Activated T-helper 1 cell treated with anti-CD3 and anti-CD28 coated beads, Interleukin-12 subunit alpha, Interleukin-12 subunit beta, Interleukin-2, Interleukin-4 antibody, amounts not matched to agents 30 ng/mL and 10 ng/mL and 1 ng/mL, durations not matched to agents 14 hours and 24 hours and 36 hours (primary cell): ENCODE measurements around the gene SHPK. TPM values are rescaled to one million over a fixed set of nuclear protein-coding genes. Genes with fewer than 3 reads are reported as not detected.

Experiments used
- DNase-seq: peaks from one replicate; pipeline ENCODE4 v3.0.0; 2021; ENCODE audit warnings: low spot score
- H3K27ac Mint-ChIP-seq: one replicate; pipeline ENCODE4 v1.8.0; 2021; ENCODE audit warnings: mild to moderate bottlenecking, mixed read lengths
- H3K27me3 Mint-ChIP-seq: one replicate; pipeline ENCODE4 v1.8.0; 2022; ENCODE audit warnings: mild to moderate bottlenecking, moderate library complexity, mixed read lengths; ENCODE audit not compliant: insufficient read depth
- H3K36me3 Mint-ChIP-seq: one replicate; pipeline ENCODE4 v1.8.0; 2021; ENCODE audit warnings: low read depth, mixed read lengths
- H3K4me1 Mint-ChIP-seq: one replicate; pipeline ENCODE4 v1.8.0; 2021; ENCODE audit warnings: low read depth, mixed read lengths
- H3K4me3 Mint-ChIP-seq: one replicate; pipeline ENCODE4 v1.8.0; 2021; ENCODE audit warnings: mild to moderate bottlenecking, moderate library complexity, mixed read lengths
- H3K9me3 Mint-ChIP-seq: one replicate; pipeline ENCODE4 v1.8.0; 2021; ENCODE audit warnings: mixed read lengths
- intact Hi-C: fragments of 100-400 bp; cut with micrococcal nuclease; formaldehyde crosslinking; loops from one replicate; pipeline ENCODE4 v1.15.1; 2024
- total RNA-seq: library from RNA; stranded (reverse); gene quantifications from 2 replicates; pipeline ENCODE4 v1.2.3, GENCODE V29; 2022

SHPK gene
- total RNA-seq, 1 donor from 2014 or later = 20.0 TPM

- DNase-seq = no peak
- Mint-ChIP-seq H3K4me1 (no peaks in the 10 kb centered on the region), H3K27ac (no peak overlapping the region), H3K27me3 (no peaks in the 10 kb centered on the region), H3K36me3 (peaks cover 1% of the 10 kb centered on the region), H3K4me3 (no peak overlapping the region), H3K9me3 (no peaks in the 10 kb centered on the region)
- intact Hi-C loops = no loop called here
These were observed 20.9 kb upstream of the SHPK start for GRCh38 chr17:3656755-3657587.

GRCh38 chr17:3656353-3656752, 20.3 kb upstream of the SHPK start:
- no peak for DNase-seq
- intact Hi-C loops = no loop called here
- H3K36me3 Mint-ChIP-seq = peaks cover 1% of the 10 kb centered on the region
- no peaks in the 10 kb centered on the region for H3K4me1 Mint-ChIP-seq
- no peak overlapping the region for H3K4me3 Mint-ChIP-seq
- H3K27ac Mint-ChIP-seq = no peak overlapping the region
- no peaks in the 10 kb centered on the region for H3K27me3 Mint-ChIP-seq
- no peaks in the 10 kb centered on the region for H3K9me3 Mint-ChIP-seq

GRCh38 chr17:3655766-3656165, 19.7 kb upstream of the SHPK start:
- H3K9me3 Mint-ChIP-seq = no peaks in the 10 kb centered on the region
- intact Hi-C loops = no loop called here
- DNase-seq = no peak
- H3K4me1 Mint-ChIP-seq = no peaks in the 10 kb centered on the region
- no peak overlapping the region for H3K4me3 Mint-ChIP-seq
- no peak overlapping the region for H3K27ac Mint-ChIP-seq
- H3K27me3 Mint-ChIP-seq = no peaks in the 10 kb centered on the region
- peaks cover 1% of the 10 kb centered on the region for H3K36me3 Mint-ChIP-seq

GRCh38 chr17:3647769-3648555, 11.9 kb upstream of the SHPK start:
- no peak for DNase-seq
- intact Hi-C loops = loop anchor here (1.0 kb wide), 1 partner anchor 46 kb away; no protein-coding TSS in a partner anchor
- H3K36me3 Mint-ChIP-seq = peaks cover 28% of the 10 kb centered on the region

GRCh38 chr17:3647251-3647650, 11.2 kb upstream of the SHPK start:
- intact Hi-C loops = no loop called here
- no peak overlapping the region for H3K27ac Mint-ChIP-seq
- no peaks in the 10 kb centered on the region for H3K9me3 Mint-ChIP-seq

More at GRCh38 chr17:3647769-3648555, 11.9 kb upstream of the SHPK start:
- H3K27me3 Mint-ChIP-seq = no peaks in the 10 kb centered on the region
- H3K27ac Mint-ChIP-seq = no peak overlapping the region
- no peak overlapping the region for H3K4me3 Mint-ChIP-seq
- peaks cover 16% of the 10 kb centered on the region for H3K4me1 Mint-ChIP-seq
- H3K9me3 Mint-ChIP-seq = no peaks in the 10 kb centered on the region

GRCh38 chr17:3645310-3645709, 9.3 kb upstream of the SHPK start:
- H3K4me1 Mint-ChIP-seq = peaks cover 37% of the 10 kb centered on the region
- H3K36me3 Mint-ChIP-seq = peaks cover 37% of the 10 kb centered on the region
- H3K27me3 Mint-ChIP-seq = no peaks in the 10 kb centered on the region
- no peak overlapping the region for H3K4me3 Mint-ChIP-seq
- H3K27ac Mint-ChIP-seq = peak overlapping the region; percentile 40
- no peak for DNase-seq
- intact Hi-C loops = no loop called here
- no peaks in the 10 kb centered on the region for H3K9me3 Mint-ChIP-seq

More at GRCh38 chr17:3647251-3647650, 11.2 kb upstream of the SHPK start:
- Mint-ChIP-seq H3K27me3 (no peaks in the 10 kb centered on the region), H3K36me3 (peaks cover 31% of the 10 kb centered on the region), H3K4me3 (no peak overlapping the region), H3K4me1 (peaks cover 21% of the 10 kb centered on the region)
- DNase-seq = no peak

GRCh38 chr17:3643889-3644349, 7.9 kb upstream of the SHPK start:
- H3K27ac Mint-ChIP-seq = peak overlapping the region; percentile 87
- peaks cover 35% of the 10 kb centered on the region for H3K36me3 Mint-ChIP-seq
- no peak overlapping the region for H3K4me3 Mint-ChIP-seq
- H3K9me3 Mint-ChIP-seq = no peaks in the 10 kb centered on the region
- H3K27me3 Mint-ChIP-seq = no peaks in the 10 kb centered on the region
- intact Hi-C loops = no loop called here
- H3K4me1 Mint-ChIP-seq = peaks cover 48% of the 10 kb centered on the region
- no peak for DNase-seq

GRCh38 chr17:3641717-3642486, 5.9 kb upstream of the SHPK start:
- no peaks in the 10 kb centered on the region for H3K9me3 Mint-ChIP-seq
- no peak for DNase-seq

GRCh38 chr17:3641014-3641413, 5.0 kb upstream of the SHPK start:
- no peak for DNase-seq
- H3K9me3 Mint-ChIP-seq = no peaks in the 10 kb centered on the region
- intact Hi-C loops = no loop called here
- peaks cover 65% of the 10 kb centered on the region for H3K4me1 Mint-ChIP-seq
- peak overlapping the region; percentile 90 for H3K27ac Mint-ChIP-seq
- no peaks in the 10 kb centered on the region for H3K27me3 Mint-ChIP-seq
- H3K4me3 Mint-ChIP-seq = no peak overlapping the region
- peaks cover 35% of the 10 kb centered on the region for H3K36me3 Mint-ChIP-seq

More at GRCh38 chr17:3641717-3642486, 5.9 kb upstream of the SHPK start:
- intact Hi-C loops = no loop called here
- Mint-ChIP-seq H3K27ac (peak overlapping the region; percentile 48), H3K36me3 (peaks cover 35% of the 10 kb centered on the region), H3K4me3 (no peak overlapping the region), H3K27me3 (no peaks in the 10 kb centered on the region), H3K4me1 (peaks cover 65% of the 10 kb centered on the region)

- no peaks in the 10 kb centered on the region for H3K27me3 Mint-ChIP-seq
- intact Hi-C loops = loop anchor here (1.0 to 5.0 kb wide), 4 partner anchors 28 to 593 kb away; partner anchors contain the start of genes EMC6, HASPIN and TAX1BP3
- peaks cover 66% of the 10 kb centered on the region for H3K4me1 Mint-ChIP-seq
- H3K27ac Mint-ChIP-seq = peak overlapping the region; percentile 90
- DNase-seq = no peak
- H3K4me3 Mint-ChIP-seq = peak overlapping the region; percentile 78
- no peaks in the 10 kb centered on the region for H3K9me3 Mint-ChIP-seq
- peaks cover 32% of the 10 kb centered on the region for H3K36me3 Mint-ChIP-seq
These were observed 4.0 kb upstream of the SHPK start for GRCh38 chr17:3639981-3640596.

GRCh38 chr17:3636908-3637373, 891 bp upstream of the SHPK start:
- Mint-ChIP-seq H3K27ac (peak overlapping the region; percentile 55), H3K27me3 (no peaks in the 10 kb centered on the region), H3K9me3 (no peaks in the 10 kb centered on the region), H3K4me3 (peak overlapping the region; percentile 95), H3K4me1 (peaks cover 53% of the 10 kb centered on the region), H3K36me3 (peaks cover 27% of the 10 kb centered on the region)
- intact Hi-C loops = loop anchor here (1.0 to 5.0 kb wide), 7 partner anchors 31 to 590 kb away; partner anchors contain the start of genes CAMKK1, EMC6, HASPIN and TAX1BP3
- DNase-seq = no peak
